OCI-LY3 (cell line): ENCODE measurements around the gene CDR2.

Experiments used
- H2AFZ ChIP-seq: fragments of 200-600, 300-600 bp; shearing (Covaris generic); 2 replicates; pipeline ENCODE4 v1.6.0; 2014; ENCODE audit warnings: antibody characterized with exemption, low read depth, low read length
- H3K27ac ChIP-seq: fragments of 200-600, 300-600 bp; sonication (generic); 2 replicates; pipeline ENCODE4 v1.5.1; 2014; ENCODE audit warnings: mild to moderate bottlenecking, low read length, moderate library complexity, mixed read lengths
- H3K27me3 ChIP-seq: fragments of 200-600, 300-600 bp; sonication (generic); 2 replicates; pipeline ENCODE4 v1.6.1; 2014; ENCODE audit warnings: low read depth, low read length, mixed read lengths
- H3K36me3 ChIP-seq: fragments of 200-600, 300-600 bp; sonication (generic); replicated peaks from 2 replicates; pipeline ENCODE3; 2014; ENCODE audit warnings: low read depth, low read length, mixed read lengths
- H3K4me1 ChIP-seq: fragments of 300-600, 200-600 bp; sonication (generic); 2 replicates; pipeline ENCODE4 v1.6.1; 2014; ENCODE audit warnings: low read length, mixed read lengths
- H3K4me2 ChIP-seq: fragments of 200-600, 300-600 bp; sonication (generic); 2 replicates; pipeline ENCODE4 v1.6.1; 2014; ENCODE audit warnings: low read length, mixed read lengths
- H3K4me3 ChIP-seq: fragments of 300-600, 200-600 bp; sonication (generic); 2 replicates; pipeline ENCODE4 v1.5.1; 2014; ENCODE audit warnings: antibody characterized with exemption, mild to moderate bottlenecking, low read length, moderate library complexity
- H3K79me2 ChIP-seq: fragments of 300-600, 200-600 bp; shearing (Covaris generic); 2 replicates; pipeline ENCODE4 v1.6.1; 2014; ENCODE audit warnings: mild to moderate bottlenecking, low read length, mixed read lengths
- H3K9ac ChIP-seq: fragments of 300-600, 200-600 bp; shearing (Covaris generic); 2 replicates; pipeline ENCODE4 v1.6.0; 2014; ENCODE audit warnings: mild to moderate bottlenecking, low read length, moderate library complexity
- H3K9me3 ChIP-seq: fragments of 200-600, 300-600 bp; shearing (Covaris generic); 2 replicates; pipeline ENCODE4 v1.6.1; 2014; ENCODE audit warnings: low read length, mixed read lengths; ENCODE audit not compliant: insufficient read depth
- H4K20me1 ChIP-seq: fragments of 200-600, 300-600 bp; sonication (generic); 2 replicates; pipeline ENCODE4 v1.6.1; 2016; ENCODE audit warnings: low read length, mixed read lengths; ENCODE audit not compliant: insufficient read depth
- CTCF ChIP-seq: fragments of 200-600, 300-600 bp; sonication (generic); IDR thresholded peaks from 2 replicates; pipeline ENCODE4 v1.5.1; 2014; ENCODE audit warnings: antibody characterized with exemption, low read length, low read depth
- EZH2phosphoT487 ChIP-seq: fragments of 200-600 bp; shearing (Covaris generic); IDR thresholded peaks from 2 replicates; pipeline ENCODE4 v1.6.1; 2018; ENCODE audit warnings: antibody characterized with exemption, mixed run types, low read depth

Gene CDR2

DNA sequence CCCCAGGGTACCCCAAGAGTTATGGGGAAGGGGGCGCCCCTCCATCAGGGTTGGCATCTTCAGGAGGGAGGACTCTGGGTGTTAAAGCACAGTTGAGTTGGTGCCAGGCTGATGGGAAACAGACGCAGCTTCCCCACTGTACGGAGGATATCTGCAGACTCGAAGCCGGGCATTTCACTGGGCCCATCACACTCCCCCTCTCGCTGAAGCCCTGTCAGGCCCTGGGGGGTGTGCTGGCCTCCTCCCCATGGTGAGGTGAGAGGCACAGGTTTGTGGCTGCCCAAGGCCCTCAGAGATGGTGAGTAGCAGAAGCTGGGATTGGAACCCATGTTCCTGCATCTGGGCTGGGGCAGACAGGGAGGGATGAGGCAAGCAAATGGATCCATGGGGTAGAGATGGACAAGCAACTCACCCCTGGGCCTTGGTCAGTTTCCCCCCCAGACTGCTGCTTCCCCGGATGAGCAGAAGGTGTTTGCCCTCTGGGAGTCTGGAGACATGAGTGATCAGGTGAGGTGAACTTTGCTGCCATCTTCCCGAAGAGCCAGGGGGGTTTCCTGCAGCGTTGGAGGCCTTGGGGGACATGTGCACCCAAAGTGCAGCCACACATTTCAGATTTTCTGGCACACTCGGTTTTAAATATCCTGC lies 46.2 kb downstream of the CDR2 start:
- no peak overlapping the region for H3K4me3 ChIP-seq
- H3K27ac ChIP-seq: no peak overlapping the region
- no peaks in the 10 kb centered on the region for H3K4me1 ChIP-seq
- H3K9me3 ChIP-seq: no peaks in the 10 kb centered on the region
- H3K4me2 ChIP-seq: no peak overlapping the region
- peaks cover 3% of the 10 kb centered on the region; the same call in 1 of the 2 replicates for H3K79me2 ChIP-seq
- no peaks in the 10 kb centered on the region for H3K27me3 ChIP-seq
- no peak overlapping the region for H3K9ac ChIP-seq
- TF ChIP-seq EZH2phosphoT487 (no peak), CTCF (no peak)
- peaks cover 42% of the 10 kb centered on the region for H3K36me3 ChIP-seq
- no peaks in the 10 kb centered on the region for H4K20me1 ChIP-seq
- H2AFZ ChIP-seq: no peak overlapping the region

- TF ChIP-seq CTCF: no peak
- no peak for TF ChIP-seq EZH2phosphoT487
- H4K20me1 ChIP-seq: no peaks in the 10 kb centered on the region; the same call in 1 of the 2 replicates
- no peak overlapping the region for H3K4me3 ChIP-seq
- no peak overlapping the region for H2AFZ ChIP-seq
- H3K27ac ChIP-seq: no peak overlapping the region
- peaks cover 42% of the 10 kb centered on the region for H3K36me3 ChIP-seq
- H3K4me2 ChIP-seq: no peak overlapping the region
- no peaks in the 10 kb centered on the region for H3K27me3 ChIP-seq
- no peak overlapping the region for H3K9ac ChIP-seq
- H3K4me1 ChIP-seq: no peaks in the 10 kb centered on the region
- H3K79me2 ChIP-seq: peaks cover 3% of the 10 kb centered on the region; the same call in 1 of the 2 replicates
- H3K9me3 ChIP-seq: no peaks in the 10 kb centered on the region
Observed at GRCh38 chr16:22327446-22327775, 47.0 kb downstream of the CDR2 start.

GRCh38 chr16:22326771-22327445 lies 47.5 kb downstream of the CDR2 start:
- Histone ChIP-seq H3K27ac (no peak overlapping the region), H3K79me2 (peaks cover 8% of the 10 kb centered on the region; the same call in 1 of the 2 replicates), H3K27me3 (no peaks in the 10 kb centered on the region), H3K36me3 (peaks cover 42% of the 10 kb centered on the region), H3K9ac (no peak overlapping the region), H3K9me3 (no peaks in the 10 kb centered on the region), H3K4me1 (no peaks in the 10 kb centered on the region), H3K4me3 (no peak overlapping the region), H4K20me1 (peaks cover under 1% of the 10 kb centered on the region; the same call in 1 of the 2 replicates), H2AFZ (no peak overlapping the region), H3K4me2 (no peak overlapping the region)
- no peak for TF ChIP-seq EZH2phosphoT487
- TF ChIP-seq CTCF: no peak

- Histone ChIP-seq H3K27me3 (no peaks in the 10 kb centered on the region), H3K79me2 (peaks cover 14% of the 10 kb centered on the region; the same call in 1 of the 2 replicates), H2AFZ (no peak overlapping the region), H3K4me2 (no peak overlapping the region), H3K9ac (no peak overlapping the region), H3K9me3 (no peaks in the 10 kb centered on the region), H3K4me3 (no peak overlapping the region), H3K36me3 (peaks cover 42% of the 10 kb centered on the region), H3K4me1 (no peaks in the 10 kb centered on the region), H3K27ac (no peak overlapping the region), H4K20me1 (peaks cover 6% of the 10 kb centered on the region; the same call in 1 of the 2 replicates)
- TF ChIP-seq CTCF (no peak), EZH2phosphoT487 (no peak)
Observed at GRCh38 chr16:22326369-22326652, 48.1 kb downstream of the CDR2 start.
